ENCODE results near the gene SEL1L3.
A peak's percentile ranks its signal among the peaks of the same experiment; 100 is the strongest.
"Not testable (repeated sequence)": the region's sequence is repeated elsewhere in the genome, so short reads cannot be mapped to it uniquely, and the experiment has no call there.

The SEL1L3 gene

GRCh38 chr4:25879587-25879986 is 16.8 kb upstream of the SEL1L3 start:
- DNase-seq (ENCODE audit: low read depth): no peak

DNA sequence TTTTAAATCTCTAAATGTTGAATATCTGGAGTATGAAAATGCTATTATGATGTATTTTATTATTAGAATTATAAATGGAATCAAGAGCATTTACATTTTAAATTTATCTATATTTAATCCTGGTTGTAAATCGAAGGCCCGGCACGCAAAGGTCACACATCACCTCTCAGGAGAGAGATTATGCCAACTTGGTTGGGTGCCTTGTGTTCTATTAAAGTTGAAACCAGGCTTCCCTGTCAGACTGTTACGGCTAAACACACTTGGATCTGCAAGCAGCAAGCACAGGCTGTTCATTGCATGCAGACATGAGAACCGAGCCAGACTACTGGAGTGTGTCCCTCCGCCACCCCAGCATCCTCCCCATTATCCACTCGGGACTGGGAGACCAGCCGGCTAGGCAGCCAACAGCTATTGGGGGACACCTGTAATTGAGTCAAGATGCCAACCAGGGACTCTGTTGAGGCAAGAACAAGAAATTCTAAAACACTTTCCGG is 16.4 kb upstream of the SEL1L3 start:
- DNase-seq (ENCODE audit: low read depth): no peak

DNA sequence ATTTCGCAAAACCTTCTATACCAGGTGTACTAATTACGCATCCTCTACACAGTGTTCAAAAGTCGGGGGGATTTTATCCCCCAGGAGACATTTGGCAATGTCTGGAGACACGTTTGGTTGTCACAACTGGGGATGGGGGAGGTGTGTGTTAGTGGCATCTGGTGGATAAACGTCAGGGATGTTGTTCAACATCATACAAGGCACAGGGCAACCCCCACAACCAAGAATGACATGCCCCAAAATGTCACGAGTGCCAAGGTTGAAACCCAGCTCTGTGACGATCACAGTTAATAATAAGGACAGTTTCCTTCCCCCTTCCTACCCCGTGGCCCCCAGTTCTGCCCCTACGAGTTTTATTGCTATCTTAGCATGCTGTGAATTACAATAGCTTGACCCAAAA is 15.9 kb upstream of the SEL1L3 start:
- no peak for DNase-seq (ENCODE audit: low read depth)

GRCh38 chr4:25875281-25875745 is 12.5 kb upstream of the SEL1L3 start:
- DNase-seq (ENCODE audit: low read depth): no peak

GRCh38 chr4:25874655-25875054 is 11.9 kb upstream of the SEL1L3 start:
- DNase-seq (ENCODE audit: low read depth): no peak

DNA sequence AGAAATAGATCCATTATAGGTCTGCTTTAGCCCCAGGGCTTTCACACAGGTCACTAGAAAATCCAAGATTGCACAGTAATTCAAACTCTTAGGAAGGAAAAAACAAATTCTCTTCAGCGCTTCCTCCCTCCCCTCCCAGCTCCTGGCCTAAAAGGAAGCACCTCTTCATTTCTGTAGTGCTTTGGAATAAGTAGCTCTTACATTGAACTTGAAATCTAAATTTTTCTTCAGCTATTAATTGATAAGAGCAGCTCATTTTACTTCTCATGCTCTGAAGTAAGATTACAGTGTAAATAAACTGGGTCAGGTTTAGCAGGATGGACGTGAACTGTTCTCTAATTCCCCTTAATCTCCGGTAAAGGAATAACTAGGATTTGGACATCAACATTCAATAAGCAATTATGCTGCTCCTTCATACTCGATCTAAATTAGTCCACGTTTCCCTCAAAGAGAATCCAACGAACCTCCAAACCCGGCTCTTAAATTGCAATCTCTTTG is 10.9 kb upstream of the SEL1L3 start:
- no peak for DNase-seq (ENCODE audit: low read depth)

GRCh38 chr4:25872851-25873631 is 10.3 kb upstream of the SEL1L3 start:
- no peak for DNase-seq (ENCODE audit: low read depth)

GRCh38 chr4:25870081-25870480 is 7.3 kb upstream of the SEL1L3 start:
- no peak for DNase-seq (ENCODE audit: low read depth)

DNA sequence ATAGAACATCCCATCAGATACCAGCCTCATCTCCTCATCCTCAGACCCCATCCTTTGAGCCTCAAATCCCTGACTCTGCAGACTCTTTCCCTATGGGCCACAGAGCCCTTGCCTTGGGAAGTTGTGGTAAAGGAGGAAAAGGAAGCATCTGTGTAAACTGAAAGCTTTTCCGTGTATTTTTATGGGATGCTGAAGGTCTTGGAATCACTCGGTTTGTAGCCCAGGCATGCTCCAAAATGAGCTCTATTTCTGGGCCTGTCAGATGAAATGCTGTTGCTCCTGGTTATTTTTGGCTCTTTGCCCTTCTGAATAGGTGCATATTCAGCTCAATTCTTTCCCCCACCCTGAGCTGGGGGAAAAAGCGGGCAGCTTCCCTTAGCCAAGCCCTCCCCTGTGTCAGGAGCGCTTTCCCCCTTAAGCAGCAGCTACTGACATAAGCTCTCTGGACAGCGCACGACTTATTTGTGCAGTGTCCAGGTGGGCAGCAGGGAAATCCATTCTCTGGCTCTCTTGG is 5.0 kb upstream of the SEL1L3 start:
- DNase-seq (ENCODE audit: low read depth): no peak

DNA sequence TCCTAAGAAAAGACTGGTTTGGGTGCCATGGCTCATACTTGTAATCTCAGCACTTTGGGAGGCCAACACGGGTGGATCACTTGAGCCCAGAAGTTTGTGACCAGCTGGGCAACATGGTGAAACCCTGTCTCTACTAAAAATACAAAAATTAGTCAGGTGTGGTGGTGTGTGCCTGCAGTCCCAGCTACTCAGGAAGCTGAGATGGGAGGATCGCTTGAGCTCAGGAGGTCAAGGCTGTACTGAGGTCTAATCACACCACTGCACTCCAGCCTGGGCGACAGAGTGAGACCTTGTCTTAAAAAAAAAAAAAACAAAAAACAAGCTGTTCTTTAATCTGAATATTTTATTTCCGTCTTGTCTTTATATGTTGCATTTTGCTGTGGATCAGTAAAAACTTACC is 3.6 kb upstream of the SEL1L3 start:
- DNase-seq (ENCODE audit: low read depth): not testable (repeated sequence)

- no peak for DNase-seq (ENCODE audit: low read depth)
These were observed 2.8 kb upstream of the SEL1L3 start for GRCh38 chr4:25865586-25865985.

GRCh38 chr4:25863831-25864418 is 1.1 kb upstream of the SEL1L3 start:
- DNase-seq (ENCODE audit: low read depth): no peak

DNA sequence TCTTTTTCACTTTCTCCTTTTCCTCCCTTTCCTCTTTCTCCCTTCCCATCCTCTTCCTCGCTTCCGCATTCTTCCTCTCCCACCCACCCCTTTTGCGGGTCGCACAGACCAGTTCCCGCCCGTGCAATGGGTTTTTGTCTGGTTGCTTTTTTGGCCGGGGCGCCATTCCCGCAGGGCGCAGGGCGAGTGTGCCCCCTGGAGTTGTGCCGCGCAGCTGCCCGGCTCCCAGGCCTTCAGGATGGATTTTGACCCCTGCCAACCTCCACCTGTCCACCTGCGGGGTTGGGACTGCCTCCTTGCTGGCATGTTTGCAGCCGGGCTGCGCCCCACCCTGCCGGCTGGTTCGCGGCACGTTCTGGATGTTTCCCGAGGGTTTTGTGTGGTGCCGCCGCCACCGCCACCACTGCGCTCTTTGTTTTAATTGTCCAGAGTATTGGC is 578 bp upstream of the SEL1L3 start:
- no peak for DNase-seq (ENCODE audit: low read depth)

GRCh38 chr4:25861951-25862410 is 807 bp downstream of the SEL1L3 start:
- DNase-seq (ENCODE audit: low read depth): no peak

- DNase-seq (ENCODE audit: low read depth): peak; percentile 18
These were observed 1.4 kb downstream of the SEL1L3 start for GRCh38 chr4:25861280-25861950.

- no peak for DNase-seq (ENCODE audit: low read depth)
These were observed 2.1 kb downstream of the SEL1L3 start for GRCh38 chr4:25860586-25861279.

DNA sequence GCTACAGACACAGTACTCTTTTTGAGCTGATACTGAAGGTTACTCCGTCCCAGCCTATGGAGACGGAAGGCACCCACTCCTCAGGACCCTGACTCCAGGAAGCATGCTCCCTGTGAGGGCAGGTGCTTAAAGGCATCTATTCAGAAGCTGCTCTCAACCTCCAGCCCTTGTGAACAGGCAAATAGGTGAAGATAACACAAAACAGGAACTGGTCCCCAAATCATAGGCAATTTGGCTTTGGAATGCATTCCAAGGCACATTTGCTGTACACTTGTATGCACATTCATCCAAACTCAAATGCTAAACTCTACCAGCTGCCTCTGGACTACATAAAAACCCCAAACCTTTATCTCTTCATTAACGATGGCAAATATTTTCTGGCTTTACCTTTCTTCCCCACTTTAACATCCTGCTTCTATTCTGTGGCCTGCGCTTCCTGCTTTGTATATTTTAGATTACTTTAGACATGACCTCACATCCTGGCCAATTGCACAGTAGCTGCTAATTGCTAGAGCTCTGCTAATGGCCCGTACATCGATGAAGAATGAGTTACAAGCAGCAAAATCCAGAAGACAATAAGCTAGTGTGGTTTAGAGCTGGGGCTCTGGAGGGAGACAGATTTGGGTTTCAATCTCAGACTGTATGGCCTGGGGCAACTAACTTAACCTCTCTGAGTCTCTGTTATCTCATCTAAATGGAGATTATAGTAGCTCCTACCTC is 3.2 kb downstream of the SEL1L3 start:
- no peak for DNase-seq (ENCODE audit: low read depth)

- DNase-seq (ENCODE audit: low read depth): no peak
These were observed 4.9 kb downstream of the SEL1L3 start for GRCh38 chr4:25857851-25858400.

DNA sequence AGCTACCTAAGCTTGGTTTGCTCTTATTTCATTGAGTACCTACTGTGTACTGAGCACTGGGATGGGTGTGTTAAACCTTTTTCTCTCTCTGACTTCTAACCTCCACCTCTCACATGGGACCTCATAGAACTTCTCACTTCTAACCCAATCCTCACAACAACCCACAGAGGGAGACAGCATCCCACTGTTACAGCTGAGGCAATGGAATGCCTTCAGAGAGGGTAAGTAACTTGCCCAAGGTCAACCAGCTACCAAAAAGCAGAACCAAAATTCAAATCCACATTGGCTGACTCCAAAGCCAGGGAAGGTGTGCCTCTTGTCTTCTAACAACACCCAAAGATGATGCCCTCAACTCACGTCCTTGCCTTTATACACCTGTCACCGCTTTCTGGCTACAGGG is 5.4 kb downstream of the SEL1L3 start:
- DNase-seq (ENCODE audit: low read depth): no peak

GRCh38 chr4:25856756-25857155 is 6.0 kb downstream of the SEL1L3 start:
- peak; percentile 46 for DNase-seq (ENCODE audit: low read depth)

DNA sequence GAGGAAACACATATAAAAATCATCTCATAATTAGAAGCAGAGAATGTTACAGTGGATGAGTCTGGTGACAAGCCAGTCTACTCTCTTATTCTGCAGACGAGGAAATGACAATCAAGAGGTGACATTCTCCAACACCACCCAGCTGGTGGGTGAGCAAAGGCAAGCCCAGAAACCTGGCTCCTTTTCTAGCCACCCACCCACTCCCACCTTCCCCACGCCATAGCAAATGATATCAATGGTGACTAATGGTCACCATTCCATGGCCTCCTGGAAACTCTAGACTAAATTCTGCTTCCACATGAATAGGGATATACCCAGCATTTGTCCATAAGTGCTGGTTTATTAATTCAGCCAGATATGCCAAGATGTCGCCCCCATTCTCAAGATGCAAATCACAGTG is 10.7 kb downstream of the SEL1L3 start:
- no peak for DNase-seq (ENCODE audit: low read depth)

Data from fibroblast of gingiva (primary cell).